Astrocyte (in vitro differentiated cells and primary cell): ENCODE results near the gene OR8H3. TPM values are rescaled to one million over a fixed set of nuclear protein-coding genes. Genes with fewer than 3 reads are reported as not detected.
"Not testable (repeated sequence)": the region's sequence is repeated elsewhere in the genome, so short reads cannot be mapped to it uniquely, and the experiment has no call there.

Source experiments
- DNase-seq: peaks from one replicate; pipeline ENCODE4 v3.0.0-alpha.2; 2010; ENCODE audit warnings: low read depth
- FAIRE-seq: peaks from 2 replicates; lab custom pipeline; 2011; peaks lifted over from hg19 to GRCh38; lab: Jason Lieb, UNC
- H2AFZ ChIP-seq: 2 replicates; pipeline ENCODE4 v1.6.0; 2012; ENCODE audit warnings: low read depth, low read length, inconsistent platforms
- H3K27ac ChIP-seq: 2 replicates; pipeline ENCODE4 v1.5.1; 2011; ENCODE audit warnings: low read depth, low read length, inconsistent platforms
- H3K27me3 ChIP-seq: 2 replicates; pipeline ENCODE4 v1.6.0; 2011; ENCODE audit warnings: low read length, inconsistent platforms; ENCODE audit not compliant: insufficient read depth
- H3K36me3 ChIP-seq: 2 replicates; pipeline ENCODE4 v1.5.1; 2011; ENCODE audit warnings: low read length, inconsistent platforms; ENCODE audit not compliant: insufficient read depth
- H3K4me1 ChIP-seq: 2 replicates; pipeline ENCODE4 v1.5.1; 2011; ENCODE audit warnings: low read length, inconsistent platforms; ENCODE audit not compliant: insufficient read depth
- H3K4me2 ChIP-seq: 2 replicates; pipeline ENCODE4 v1.6.0; 2012; ENCODE audit warnings: low read length, inconsistent platforms
- H3K4me3 ChIP-seq: 2 replicates; pipeline ENCODE4 v1.5.1; 2011; ENCODE audit warnings: low read depth, mild to moderate bottlenecking, low read length, inconsistent platforms; ENCODE audit not compliant: insufficient read depth
- H3K79me2 ChIP-seq: 2 replicates; pipeline ENCODE4 v1.6.0; 2012; ENCODE audit warnings: mild to moderate bottlenecking, low read length, inconsistent platforms; ENCODE audit not compliant: insufficient read depth
- H3K9ac ChIP-seq: 2 replicates; pipeline ENCODE4 v1.6.0; 2012; ENCODE audit warnings: mild to moderate bottlenecking, low read length, inconsistent platforms
- H3K9me3 ChIP-seq: 2 replicates; pipeline ENCODE4 v1.5.1; 2012; ENCODE audit warnings: low read depth, mild to moderate bottlenecking, low read length, inconsistent platforms; ENCODE audit not compliant: insufficient read depth
- H4K20me1 ChIP-seq: 2 replicates; pipeline ENCODE4 v1.6.0; 2012; ENCODE audit warnings: low read length, inconsistent platforms; ENCODE audit not compliant: insufficient read depth
- H3K27ac Mint-ChIP-seq: one replicate; pipeline ENCODE4 v1.8.0; 2021; ENCODE audit warnings: mild to moderate bottlenecking, mixed read lengths; ENCODE audit not compliant: unreplicated experiment
- H3K27me3 Mint-ChIP-seq: one replicate; pipeline ENCODE4 v1.8.0; 2021; ENCODE audit warnings: low read depth, mixed read lengths; ENCODE audit not compliant: unreplicated experiment
- H3K36me3 Mint-ChIP-seq: one replicate; pipeline ENCODE4 v1.8.0; 2021; ENCODE audit warnings: low read depth, mixed read lengths; ENCODE audit not compliant: unreplicated experiment
- H3K4me1 Mint-ChIP-seq: one replicate; pipeline ENCODE4 v1.8.0; 2021; ENCODE audit warnings: low read depth, mixed read lengths; ENCODE audit not compliant: unreplicated experiment
- H3K4me3 Mint-ChIP-seq: one replicate; pipeline ENCODE4 v1.8.0; 2021; ENCODE audit warnings: mild to moderate bottlenecking, moderate library complexity, mixed read lengths; ENCODE audit not compliant: unreplicated experiment
- H3K9me3 Mint-ChIP-seq: one replicate; pipeline ENCODE4 v1.8.0; 2021; ENCODE audit warnings: mild to moderate bottlenecking, mixed read lengths; ENCODE audit not compliant: unreplicated experiment
- EZH2 ChIP-seq: IDR thresholded peaks from 2 replicates; pipeline ENCODE4 v1.6.1; 2012; ENCODE audit warnings: mild to moderate bottlenecking, low read length, inconsistent platforms; ENCODE audit not compliant: insufficient read depth
- total RNA-seq: library from RNA; stranded (reverse); gene quantifications from 2 replicates; pipeline ENCODE4 v1.2.1, GENCODE V29; 2021
- TF ChIP-seq, protein P1 (sequence below): IDR thresholded peaks from 2 replicates; pipeline ENCODE4 v1.5.1; 2011; ENCODE audit warnings: low read depth, mild to moderate bottlenecking, inconsistent platforms, low read length, moderate library complexity; ENCODE audit not compliant: insufficient read depth

Gene OR8H3
- total RNA-seq, 1 donor from 2014 or later = not detected

DNA sequence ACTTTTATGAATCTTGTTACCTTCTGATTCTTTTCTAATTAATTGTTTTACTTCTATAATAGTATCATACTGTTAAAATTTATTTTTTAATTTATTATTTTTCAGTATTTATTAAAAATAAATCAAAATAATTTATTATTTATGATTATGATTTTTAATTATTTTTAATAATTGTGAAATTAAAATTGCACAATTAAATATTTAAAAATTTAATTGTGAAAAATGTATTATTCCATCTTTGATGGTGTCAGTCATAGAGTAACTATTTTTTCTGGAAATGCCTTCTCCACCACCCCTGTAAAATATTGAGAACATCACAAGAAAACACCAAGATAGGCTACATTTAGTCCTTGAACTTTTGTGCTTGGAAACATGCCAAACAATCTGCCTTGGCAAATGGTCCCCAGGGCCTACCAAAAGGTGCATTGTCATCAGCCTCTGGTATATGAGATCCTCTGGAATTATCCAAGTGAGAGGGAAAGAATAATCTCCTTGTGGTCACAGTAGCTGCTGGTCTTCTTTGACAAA lies 18.9 kb upstream of the OR8H3 start, which contains the start of gene OR8H2:
TSS of gene OR8H2 (plus strand) at position 478 of the 528 bp plus-strand sequence. CDS start 1,356 bp downstream, outside the sequence.
- no peaks in the 10 kb centered on the region for H3K9me3 ChIP-seq
- Mint-ChIP-seq H3K27me3 (no peaks in the 10 kb centered on the region), H3K4me1 (no peaks in the 10 kb centered on the region), H3K9me3 (no peaks in the 10 kb centered on the region), H3K4me3 (no peak within 1 kb of the TSS), H3K36me3 (no peaks in the 10 kb centered on the region), H3K27ac (no peak within 1 kb of the TSS)
- no peaks in the 10 kb centered on the region for H3K79me2 ChIP-seq
- no peak within 1 kb of the TSS for H3K27ac ChIP-seq
- no peaks in the 10 kb centered on the region for H3K4me1 ChIP-seq
- no peak within 1 kb of the TSS for H2AFZ ChIP-seq
- FAIRE-seq = no peak
- no peaks in the 10 kb centered on the region for H3K36me3 ChIP-seq
- no peak within 1 kb of the TSS for H3K4me2 ChIP-seq
- no peak for DNase-seq
- no peaks in the 10 kb centered on the region for H3K27me3 ChIP-seq
- no peaks in the 10 kb centered on the region for H4K20me1 ChIP-seq
- no peak within 1 kb of the TSS for H3K9ac ChIP-seq
- no peak for TF ChIP-seq EZH2
- TF ChIP-seq, protein P1, sequence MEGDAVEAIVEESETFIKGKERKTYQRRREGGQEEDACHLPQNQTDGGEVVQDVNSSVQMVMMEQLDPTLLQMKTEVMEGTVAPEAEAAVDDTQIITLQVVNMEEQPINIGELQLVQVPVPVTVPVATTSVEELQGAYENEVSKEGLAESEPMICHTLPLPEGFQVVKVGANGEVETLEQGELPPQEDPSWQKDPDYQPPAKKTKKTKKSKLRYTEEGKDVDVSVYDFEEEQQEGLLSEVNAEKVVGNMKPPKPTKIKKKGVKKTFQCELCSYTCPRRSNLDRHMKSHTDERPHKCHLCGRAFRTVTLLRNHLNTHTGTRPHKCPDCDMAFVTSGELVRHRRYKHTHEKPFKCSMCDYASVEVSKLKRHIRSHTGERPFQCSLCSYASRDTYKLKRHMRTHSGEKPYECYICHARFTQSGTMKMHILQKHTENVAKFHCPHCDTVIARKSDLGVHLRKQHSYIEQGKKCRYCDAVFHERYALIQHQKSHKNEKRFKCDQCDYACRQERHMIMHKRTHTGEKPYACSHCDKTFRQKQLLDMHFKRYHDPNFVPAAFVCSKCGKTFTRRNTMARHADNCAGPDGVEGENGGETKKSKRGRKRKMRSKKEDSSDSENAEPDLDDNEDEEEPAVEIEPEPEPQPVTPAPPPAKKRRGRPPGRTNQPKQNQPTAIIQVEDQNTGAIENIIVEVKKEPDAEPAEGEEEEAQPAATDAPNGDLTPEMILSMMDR = no peak
- H3K4me3 ChIP-seq = no peak within 1 kb of the TSS

DNA sequence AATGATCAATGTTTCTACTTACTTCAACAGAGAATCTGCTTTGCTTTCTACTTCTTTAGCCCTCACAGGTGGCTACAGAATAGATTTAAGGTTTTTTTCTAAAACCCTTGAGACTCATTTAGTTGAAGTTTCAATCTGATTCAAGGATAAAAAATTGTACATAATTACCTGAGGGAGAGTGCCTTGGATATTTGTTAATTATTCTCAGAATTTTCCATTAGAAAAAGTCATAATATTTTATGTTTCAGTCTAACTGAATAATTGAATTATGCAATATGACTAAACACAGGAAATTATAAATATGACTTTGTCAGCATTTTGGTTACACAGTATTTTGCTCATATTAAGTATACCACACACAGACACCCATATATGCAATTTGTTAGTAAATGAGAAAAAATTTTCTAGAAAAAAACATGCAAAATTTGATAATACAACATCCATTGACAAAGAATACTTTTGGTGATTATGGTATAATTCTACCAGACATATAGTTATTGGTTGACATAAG lies 18.0 kb downstream of the OR8H3 start, which contains the start of gene OR8J3:
TSS of gene OR8J3 (minus strand) at position 51 of the 511 bp plus-strand sequence. CDS start 2,483 bp downstream, outside the sequence.
- DNase-seq (no peak), FAIRE-seq (no peak)
- no peak for TF ChIP-seq EZH2
- TF ChIP-seq, protein P1 = no peak
- Mint-ChIP-seq H3K9me3 (no peaks in the 10 kb centered on the region), H3K27me3 (no peaks in the 10 kb centered on the region), H3K4me1 (no peaks in the 10 kb centered on the region), H3K27ac (no peak within 1 kb of the TSS), H3K4me3 (no peak within 1 kb of the TSS), H3K36me3 (no peaks in the 10 kb centered on the region)
- no peak within 1 kb of the TSS for H3K4me3 ChIP-seq
- H3K36me3 ChIP-seq = no peaks in the 10 kb centered on the region
- no peaks in the 10 kb centered on the region for H3K79me2 ChIP-seq
- no peaks in the 10 kb centered on the region for H4K20me1 ChIP-seq
- H3K27ac ChIP-seq = no peak within 1 kb of the TSS
- no peaks in the 10 kb centered on the region for H3K4me1 ChIP-seq
- H2AFZ ChIP-seq = no peak within 1 kb of the TSS
- peaks cover 1% of the 10 kb centered on the region for H3K9me3 ChIP-seq
- H3K27me3 ChIP-seq = no peaks in the 10 kb centered on the region
- no peak within 1 kb of the TSS for H3K9ac ChIP-seq
- no peak within 1 kb of the TSS for H3K4me2 ChIP-seq

DNA sequence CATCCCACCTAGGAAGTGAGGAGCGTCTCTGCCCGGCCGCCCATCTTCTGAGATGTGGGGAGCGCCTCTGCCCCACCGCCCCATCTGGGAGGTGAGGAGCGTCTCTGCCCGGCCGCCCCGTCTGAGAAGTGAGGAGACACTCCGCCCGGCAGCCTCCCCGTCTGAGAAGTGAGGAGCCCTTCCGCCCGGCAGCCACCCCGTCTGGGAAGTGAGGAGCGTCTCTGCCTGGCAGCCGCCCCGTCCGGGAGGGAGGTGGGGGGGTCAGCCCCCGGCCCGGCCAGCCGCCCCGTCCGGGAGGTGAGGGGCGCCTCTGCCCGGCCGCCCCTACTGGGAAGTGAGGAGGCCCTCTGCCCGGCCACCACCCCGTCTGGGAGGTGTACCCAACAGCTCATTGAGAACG lies 21.5 kb downstream of the OR8H3 start:
- FAIRE-seq, H3K4me3 ChIP-seq: not testable (repeated sequence)

More for the DNA sequence above, 21.5 kb downstream of the OR8H3 start:
- H3K79me2 ChIP-seq, H4K20me1 ChIP-seq, H3K27ac ChIP-seq, H3K4me2 ChIP-seq, H3K4me1 ChIP-seq, H2AFZ ChIP-seq, H3K9me3 ChIP-seq, H3K36me3 Mint-ChIP-seq, H3K4me3 Mint-ChIP-seq, H3K4me1 Mint-ChIP-seq, DNase-seq, H3K9me3 Mint-ChIP-seq, H3K27me3 Mint-ChIP-seq, H3K27ac Mint-ChIP-seq, H3K36me3 ChIP-seq, H3K27me3 ChIP-seq, H3K9ac ChIP-seq: not testable (repeated sequence)
